Stimulated activated CD4-positive, alpha-beta T cell treated with anti-CD3 and anti-CD28 coated beads, Interleukin-4, amount 100 ng/mL, for 1 hour (primary cell): ENCODE measurements around the gene DERL3.

Experiments used
- DNase-seq: peaks from one replicate; pipeline ENCODE4 v3.0.0-alpha.2; 2020

Gene DERL3

GRCh38 chr22:23831261-23831660 lies 7.5 kb downstream of the DERL3 start:
- no peak for DNase-seq

GRCh38 chr22:23829845-23830372 lies 8.9 kb downstream of the DERL3 start:
- no peak for DNase-seq

GRCh38 chr22:23828800-23829680 lies 9.8 kb downstream of the DERL3 start:
- no peak for DNase-seq

- no peak for DNase-seq
Observed at GRCh38 chr22:23827351-23827995, 11.3 kb downstream of the DERL3 start.

GRCh38 chr22:23826510-23827350 lies 12.1 kb downstream of the DERL3 start:
- DNase-seq, result no peak

- no peak for DNase-seq
Observed at GRCh38 chr22:23825246-23825905, 13.4 kb downstream of the DERL3 start.

GRCh38 chr22:23824476-23825245 lies 14.1 kb downstream of the DERL3 start:
- no peak for DNase-seq

- DNase-seq, result no peak
Observed at GRCh38 chr22:23823331-23823791, 15.4 kb downstream of the DERL3 start.

- no peak for DNase-seq
Observed at GRCh38 chr22:23822101-23822671, 16.6 kb downstream of the DERL3 start.

- DNase-seq, result no peak
Observed at GRCh38 chr22:23820748-23821211, 18.0 kb downstream of the DERL3 start.

- DNase-seq, result no peak
Observed at GRCh38 chr22:23818541-23818940, 20.3 kb downstream of the DERL3 start.

GRCh38 chr22:23817146-23817545 lies 21.7 kb downstream of the DERL3 start:
- DNase-seq, result no peak

GRCh38 chr22:23816156-23816976 lies 22.4 kb downstream of the DERL3 start:
- DNase-seq, result no peak

GRCh38 chr22:23815541-23816155 lies 23.2 kb downstream of the DERL3 start:
- no peak for DNase-seq

- no peak for DNase-seq
Observed at GRCh38 chr22:23812378-23812777, 26.4 kb downstream of the DERL3 start.

- DNase-seq, result no peak
Observed at GRCh38 chr22:23806837-23807236, 32.0 kb downstream of the DERL3 start.

- no peak for DNase-seq
Observed at GRCh38 chr22:23804781-23805291, 34.0 kb downstream of the DERL3 start.

- no peak for DNase-seq
Observed at GRCh38 chr22:23803001-23803819, 35.6 kb downstream of the DERL3 start.
